HepG2 (cell line): ENCODE results near the gene IKZF2. TPM values are rescaled to one million over a fixed set of nuclear protein-coding genes. Genes with fewer than 3 reads are reported as not detected.

ENCODE experiments used
- ATAC-seq: fragments of 200-7000 bp; cut with Tn5 transposase; 3 replicates; pipeline ENCODE4 v1.9.1; 2020; ENCODE audit warnings: mild to moderate bottlenecking, moderate library complexity
- BruUV-seq: library from RNA; stranded (reverse); fragments of 400-500 nt; replicated peaks from 2 replicates; lab custom pipeline; 2021; lab: Mats Ljungman, UMichigan
- CTCF ChIA-PET: fragments of 300-600 bp; formaldehyde crosslinking; extraction: SDS; loops from one replicate; lab custom pipeline; 2021; ENCODE audit warnings: low total read pairs, inconsistent platforms, low intra/inter-chr PET ratio; lab: Yijun Ruan, JAX
- POLR2A ChIA-PET: fragments of 350-600 bp; sonication (Branson Sonifier 250); formaldehyde crosslinking; loops from one replicate; lab custom pipeline; 2020; ENCODE audit warnings: antibody characterized with exemption, inconsistent platforms; lab: Yijun Ruan, JAX
- DNase-seq: peaks from one replicate; pipeline ENCODE4 v3.0.0-alpha.2; 2015; ENCODE audit warnings: low spot score
- FAIRE-seq: peaks from 3 replicates; lab custom pipeline; 2011; peaks lifted over from hg19 to GRCh38; lab: Jason Lieb, UNC
- H2AFZ ChIP-seq: one replicate; pipeline ENCODE4 v1.6.1; 2011; ENCODE audit warnings: low read length, inconsistent platforms
- H3K27ac ChIP-seq: fragments of 300-600 bp; 3 replicates; pipeline ENCODE4 v1.8.0; 2011; ENCODE audit warnings: mixed run types, mild to moderate bottlenecking, mixed read lengths, low read length, inconsistent platforms; ENCODE audit not compliant: insufficient read depth; ENCODE audit errors: extremely low read length
- H3K27me3 ChIP-seq, 2 experiments: fragments of 200-600 bp in 1 of 2; 2 replicates in 1 of 2; 3 replicates in 1 of 2; pipeline versions ENCODE4 v1.6.0 to v1.8.0; 2011; ENCODE audit warnings: low read length in 2 of 2, mild to moderate bottlenecking in 2 of 2, moderate library complexity in 2 of 2, inconsistent platforms in 1 of 2; ENCODE audit not compliant: insufficient read depth in 2 of 2, control insufficient read depth in 1 of 2
- H3K36me3 ChIP-seq, 2 experiments: fragments of 200-600 bp in 1 of 2; replicated peaks in 1 of 2; 2 replicates in 1 of 2; 3 replicates in 1 of 2; pipeline versions ENCODE4 v1.5.1 to v1.8.0; 2011; ENCODE audit warnings: low read length in 2 of 2, inconsistent platforms in 1 of 2; ENCODE audit not compliant: insufficient read depth in 2 of 2, control insufficient read depth in 1 of 2
- H3K4me1 ChIP-seq: 2 replicates; pipeline ENCODE4 v1.5.1; 2012; ENCODE audit warnings: low read length, inconsistent platforms; ENCODE audit not compliant: insufficient read depth
- H3K4me2 ChIP-seq: 2 replicates; pipeline ENCODE4 v1.6.0; 2011; ENCODE audit warnings: low read depth, low read length, inconsistent platforms
- H3K4me3 ChIP-seq, 3 experiments: fragments of 200-600 bp in 1 of 3; sonication (generic), shearing (Covaris generic) in 1 of 3; replicated peaks in 1 of 3; 2 replicates each; pipeline ENCODE4 v1.5.1; 2011 to 2016; ENCODE audit warnings: low read length in 3 of 3, inconsistent platforms in 2 of 3, low read depth in 2 of 3, mild to moderate bottlenecking in 2 of 3, control low read depth in 1 of 3, mixed read lengths in 1 of 3; ENCODE audit not compliant: insufficient read depth in 1 of 3
- H3K79me2 ChIP-seq: one replicate; pipeline ENCODE4 v1.6.1; 2011; ENCODE audit warnings: low read length, inconsistent platforms; ENCODE audit not compliant: insufficient read depth
- H3K9ac ChIP-seq: 2 replicates; pipeline ENCODE4 v1.6.0; 2011; ENCODE audit warnings: mild to moderate bottlenecking, low read depth, low read length, inconsistent platforms; ENCODE audit not compliant: insufficient read depth
- H3K9me3 ChIP-seq: 2 replicates; pipeline ENCODE4 v1.5.1; 2012; ENCODE audit warnings: mild to moderate bottlenecking, low read length
- H4K20me1 ChIP-seq: 2 replicates; pipeline ENCODE4 v1.6.0; 2011; ENCODE audit warnings: inconsistent platforms, mild to moderate bottlenecking, low read length, moderate library complexity; ENCODE audit not compliant: insufficient read depth
- ATF7-NPFF ChIP-seq: sonication (generic); formaldehyde crosslinking; IDR thresholded peaks from 2 replicates; pipeline ENCODE4 v1.8.1; 2023; ENCODE audit warnings: mild to moderate bottlenecking, low read depth, missing genetic modification reagents, moderate library complexity
- ISX ChIP-seq: sonication (generic); formaldehyde crosslinking; conservative IDR thresholded peaks from 2 replicates; pipeline ENCODE4 v1.5.0; 2020; ENCODE audit warnings: missing genetic modification reagents
- KLF9 ChIP-seq: IDR thresholded peaks from 2 replicates; pipeline ENCODE4 v1.6.1; 2016; ENCODE audit warnings: low read depth
- MAFK ChIP-seq, 2 experiments: IDR thresholded peaks in 1 of 2; conservative IDR thresholded peaks in 1 of 2; 2 replicates each; pipeline ENCODE4 v1.6.1; 2011; ENCODE audit warnings: improper control_type of control experiment in 2 of 2, low read length in 2 of 2
- NFYC ChIP-seq: IDR thresholded peaks from 2 replicates; pipeline ENCODE4 v1.6.1; 2016; ENCODE audit warnings: missing genetic modification reagents, missing compliant biosample characterization
- POLR2AphosphoS5 ChIP-seq: IDR thresholded peaks from 2 replicates; pipeline ENCODE4 v1.6.1; 2012; ENCODE audit warnings: low read depth, low read length
- ZBTB8A ChIP-seq: sonication (generic); formaldehyde crosslinking; IDR thresholded peaks from 2 replicates; pipeline ENCODE4 v1.4.0; 2020; ENCODE audit warnings: mild to moderate bottlenecking, low read depth, missing genetic modification reagents, borderline replicate concordance
- ZNF329 ChIP-seq: sonication (generic); formaldehyde crosslinking; IDR thresholded peaks from 2 replicates; pipeline ENCODE4 v1.9.0; 2021; ENCODE audit warnings: low read depth, mild to moderate bottlenecking, missing genetic modification reagents
- ZNF816 ChIP-seq: sonication (generic); formaldehyde crosslinking; IDR thresholded peaks from 2 replicates; pipeline ENCODE4 v1.8.0; 2022; ENCODE audit warnings: missing genetic modification reagents, mild to moderate bottlenecking, borderline replicate concordance
- WGBS: methylation state at CpG from one replicate; pipeline ENCODE4 v1.1.6; 2017; ENCODE audit warnings: low lambda C conversion rate; 5-methylcytosine and 5-hydroxymethylcytosine counted together
- in situ Hi-C: cut with HindIII; loops from 2 replicates; pipeline ENCODE4 v1.10.0; 2017; ENCODE audit warnings: low pct_unique_long_range_greater_than_20kb; ENCODE audit not compliant: extremely low pct_ligation_motif_present
- intact Hi-C: fragments of 100-400 bp; cut with micrococcal nuclease; formaldehyde crosslinking; loops from one replicate; pipeline ENCODE4 v1.10.0; 2022; ENCODE audit not compliant: unreplicated experiment
- polyA plus RNA-seq, 8 experiments: library from polyadenylated mRNA; depleted of rRNA in 3 of 8; stranded (reverse) in 7 of 8; unstranded in 1 of 8; fragments of >200 nt; fragmentation: Illumina TruSeq in 4 of 8; extraction: Trizol in 4 of 8; gene quantifications; 2 replicates each; pipeline versions ENCODE4 v1.2.1 to v1.2.3, GENCODE V29; 2011 to 2016; ENCODE audit warnings: low read depth in 4 of 8, missing spikeins in 1 of 8, mixed read lengths in 1 of 8; ENCODE audit not compliant: insufficient read depth in 1 of 8
- total RNA-seq, 5 experiments: library from RNA; depleted of rRNA; stranded (reverse); fragments of >200 nt; fragmentation: Illumina TruSeq; extraction: Trizol; gene quantifications; 2 replicates each; pipeline ENCODE4 v1.2.3, GENCODE V29; 2016; ENCODE audit warnings: low read depth in 1 of 5

IKZF2 gene
- total and polyA plus RNA-seq, 2 of the 13 experiments (the other 11 are each of a cell fraction or from before 2014, with no cell fraction given) = 0.18 to 0.86 TPM

DNA sequence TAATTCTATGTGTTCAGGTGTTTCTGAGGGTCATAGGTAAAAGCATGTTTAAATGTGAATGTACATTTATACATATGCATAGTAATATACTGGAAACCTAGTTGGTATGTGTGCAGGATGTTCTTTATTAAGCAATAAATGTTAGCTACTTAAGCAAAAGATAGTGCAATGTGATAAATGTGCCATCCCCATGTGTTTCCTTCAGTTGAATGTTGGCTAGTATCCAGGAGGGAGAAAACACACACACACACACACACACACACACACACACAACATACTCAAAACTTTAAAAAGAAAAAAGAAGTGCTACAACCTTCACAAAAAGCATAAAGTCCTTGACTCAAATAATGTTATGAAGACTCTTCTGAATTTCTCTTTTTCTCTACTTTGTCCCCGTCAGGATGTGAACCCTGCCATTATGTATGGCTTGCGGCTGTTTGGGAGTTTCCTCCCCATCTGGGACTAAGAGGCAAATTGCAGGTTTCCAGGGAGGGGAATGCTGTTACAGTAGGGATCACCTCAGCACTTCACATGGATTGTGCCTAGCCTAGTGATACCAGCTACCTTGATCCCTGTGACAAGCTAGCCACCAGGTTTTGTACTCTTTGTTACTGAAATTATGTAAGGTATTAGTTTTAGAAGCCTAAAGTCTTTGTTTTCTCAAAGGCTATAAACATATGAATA, 82.6 kb downstream of the IKZF2 start:
- no peaks in the 10 kb centered on the region for H3K36me3 ChIP-seq
- ChIA-PET CTCF (no interaction called here), POLR2A (no interaction called here)
- DNase-seq (no peak), FAIRE-seq (no peak), ATAC-seq (no peak)
- BruUV-seq = no TSS peak
- in situ Hi-C loops (no loop called here), intact Hi-C loops (no loop called here)
- no peaks in the 10 kb centered on the region for H3K79me2 ChIP-seq
- no peaks in the 10 kb centered on the region for H4K20me1 ChIP-seq
- TF ChIP-seq KLF9 (CRISPR knock-in tag) (no peak), ZNF329 (CRISPR knock-in tag) (no peak), ZBTB8A (CRISPR knock-in tag) (no peak), ISX (no peak), NFYC (no peak)
- H3K27ac ChIP-seq = no peak overlapping the region
- no peak overlapping the region for H3K9ac ChIP-seq
- no peaks in the 10 kb centered on the region for H3K9me3 ChIP-seq
- no peak overlapping the region for H2AFZ ChIP-seq
- no peaks in the 10 kb centered on the region for H3K27me3 ChIP-seq
- H3K4me2 ChIP-seq = no peak overlapping the region
- no peak overlapping the region for H3K4me3 ChIP-seq
- no peaks in the 10 kb centered on the region for H3K4me1 ChIP-seq
- 41% methylated on average over 2 of the region's 2 CpGs for WGBS

GRCh38 chr2:213067888-213068287, 83.5 kb downstream of the IKZF2 start:
- Histone ChIP-seq H3K9me3 (no peaks in the 10 kb centered on the region), H2AFZ (no peak overlapping the region), H3K79me2 (no peaks in the 10 kb centered on the region), H3K27me3 (no peaks in the 10 kb centered on the region)
- POLR2A ChIA-PET = no interaction called here
- CTCF ChIA-PET = no interaction called here
- no peak for ATAC-seq
- intact Hi-C loops = no loop called here
- DNase-seq = no peak
- TF ChIP-seq MAFK (conservative IDR thresholded peaks at IDR 0.05 in 1 of 2, IDR thresholded peaks at IDR 0.05 in 1 of 2; ENCODE audit: low read length in 2 of 2) (peak; percentile 21 to 28; a peak in 2 of 4 replicates), ATF7-NPFF (no peak), POLR2AphosphoS5 (no peak), ZNF816 (CRISPR knock-in tag) (no peak)
- TF ChIP-seq, all 625 proteins: peak for 1
- Histone ChIP-seq H3K36me3 (no peaks in the 10 kb centered on the region), H4K20me1 (no peaks in the 10 kb centered on the region), H3K4me3 (no peak overlapping the region), H3K4me1 (no peaks in the 10 kb centered on the region), H3K9ac (no peak overlapping the region), H3K27ac (no peak overlapping the region), H3K4me2 (no peak overlapping the region)
- no peak for FAIRE-seq
- BruUV-seq = no TSS peak
- in situ Hi-C loops = no loop called here
